T follicular helper cell (primary cell): ENCODE results near the gene EHBP1L1.

Experiments
- DNase-seq: peaks from one replicate; pipeline ENCODE4 v3.0.0-alpha.2; 2020; ENCODE audit warnings: low read depth
- total RNA-seq, 2 experiments: gene quantifications; one replicate each; lab custom pipeline; 2026; lab: John Stamatoyannopoulos, UW

Gene EHBP1L1
- 61.7 to 173 reads per million in 2 experiments for total RNA-seq

- DNase-seq, result peak; percentile 75
Observed at GRCh38 chr11:65575568-65576231, at the start of gene EHBP1L1. Gene EHBP1L1, plus strand, starts transcription at chr11:65576053. Its CDS starts 250 bp downstream, at chr11:65576303.

GRCh38 chr11:65526744-65527143 lies 49.1 kb upstream of the EHBP1L1 start:
- DNase-seq, result no peak

GRCh38 chr11:65528819-65529350 lies 47.0 kb upstream of the EHBP1L1 start:
- DNase-seq, result no peak

- no peak for DNase-seq
Observed at GRCh38 chr11:65529475-65530156, 46.2 kb upstream of the EHBP1L1 start.

- DNase-seq, result no peak
Observed at GRCh38 chr11:65530157-65530496, 45.7 kb upstream of the EHBP1L1 start.

- no peak for DNase-seq
Observed at GRCh38 chr11:65532388-65533064, 43.3 kb upstream of the EHBP1L1 start.

- DNase-seq, result no peak
Observed at GRCh38 chr11:65535102-65535501, 40.8 kb upstream of the EHBP1L1 start.

GRCh38 chr11:65536412-65537295 lies 39.2 kb upstream of the EHBP1L1 start:
- DNase-seq, result no peak

GRCh38 chr11:65537296-65537597 lies 38.6 kb upstream of the EHBP1L1 start:
- DNase-seq, result no peak

- no peak for DNase-seq
Observed at GRCh38 chr11:65537620-65538231, 38.1 kb upstream of the EHBP1L1 start.

- no peak for DNase-seq
Observed at GRCh38 chr11:65538232-65538914, 37.5 kb upstream of the EHBP1L1 start.

- no peak for DNase-seq
Observed at GRCh38 chr11:65538915-65539743, 36.7 kb upstream of the EHBP1L1 start.

- peak; percentile 79 for DNase-seq
Observed at GRCh38 chr11:65539744-65540289, 36.0 kb upstream of the EHBP1L1 start.

- peak; percentile 78 for DNase-seq
Observed at GRCh38 chr11:65540290-65541092, 35.4 kb upstream of the EHBP1L1 start.

GRCh38 chr11:65541093-65541982 lies 34.5 kb upstream of the EHBP1L1 start:
- no peak for DNase-seq

GRCh38 chr11:65542738-65543390 lies 33.0 kb upstream of the EHBP1L1 start:
- no peak for DNase-seq

- DNase-seq, result no peak
Observed at GRCh38 chr11:65545853-65546216, 30.0 kb upstream of the EHBP1L1 start.
